Astrocyte (in vitro differentiated cells and primary cell): Measurements from ENCODE around the gene PTPA. TPM values are rescaled to one million over a fixed set of nuclear protein-coding genes. Genes with fewer than 3 reads are reported as not detected.
"Not testable (repeated sequence)": the region's sequence is repeated elsewhere in the genome, so short reads cannot be mapped to it uniquely, and the experiment has no call there.

ENCODE experiments used
- DNase-seq: peaks from one replicate; pipeline ENCODE4 v3.0.0-alpha.2; 2010; ENCODE audit warnings: low read depth
- FAIRE-seq: peaks from 2 replicates; lab custom pipeline; 2011; peaks lifted over from hg19 to GRCh38; lab: Jason Lieb, UNC
- H2AFZ ChIP-seq: 2 replicates; pipeline ENCODE4 v1.6.0; 2012; ENCODE audit warnings: low read depth, low read length, inconsistent platforms
- H3K27ac ChIP-seq: 2 replicates; pipeline ENCODE4 v1.5.1; 2011; ENCODE audit warnings: low read depth, low read length, inconsistent platforms
- H3K27me3 ChIP-seq: 2 replicates; pipeline ENCODE4 v1.6.0; 2011; ENCODE audit warnings: low read length, inconsistent platforms; ENCODE audit not compliant: insufficient read depth
- H3K36me3 ChIP-seq: 2 replicates; pipeline ENCODE4 v1.5.1; 2011; ENCODE audit warnings: low read length, inconsistent platforms; ENCODE audit not compliant: insufficient read depth
- H3K4me1 ChIP-seq: 2 replicates; pipeline ENCODE4 v1.5.1; 2011; ENCODE audit warnings: low read length, inconsistent platforms; ENCODE audit not compliant: insufficient read depth
- H3K4me2 ChIP-seq: 2 replicates; pipeline ENCODE4 v1.6.0; 2012; ENCODE audit warnings: low read length, inconsistent platforms
- H3K4me3 ChIP-seq: 2 replicates; pipeline ENCODE4 v1.5.1; 2011; ENCODE audit warnings: low read depth, mild to moderate bottlenecking, low read length, inconsistent platforms; ENCODE audit not compliant: insufficient read depth
- H3K79me2 ChIP-seq: 2 replicates; pipeline ENCODE4 v1.6.0; 2012; ENCODE audit warnings: mild to moderate bottlenecking, low read length, inconsistent platforms; ENCODE audit not compliant: insufficient read depth
- H3K9ac ChIP-seq: 2 replicates; pipeline ENCODE4 v1.6.0; 2012; ENCODE audit warnings: mild to moderate bottlenecking, low read length, inconsistent platforms
- H3K9me3 ChIP-seq: 2 replicates; pipeline ENCODE4 v1.5.1; 2012; ENCODE audit warnings: low read depth, mild to moderate bottlenecking, low read length, inconsistent platforms; ENCODE audit not compliant: insufficient read depth
- H4K20me1 ChIP-seq: 2 replicates; pipeline ENCODE4 v1.6.0; 2012; ENCODE audit warnings: low read length, inconsistent platforms; ENCODE audit not compliant: insufficient read depth
- H3K27ac Mint-ChIP-seq: one replicate; pipeline ENCODE4 v1.8.0; 2021; ENCODE audit warnings: mild to moderate bottlenecking, mixed read lengths; ENCODE audit not compliant: unreplicated experiment
- H3K27me3 Mint-ChIP-seq: one replicate; pipeline ENCODE4 v1.8.0; 2021; ENCODE audit warnings: low read depth, mixed read lengths; ENCODE audit not compliant: unreplicated experiment
- H3K36me3 Mint-ChIP-seq: one replicate; pipeline ENCODE4 v1.8.0; 2021; ENCODE audit warnings: low read depth, mixed read lengths; ENCODE audit not compliant: unreplicated experiment
- H3K4me1 Mint-ChIP-seq: one replicate; pipeline ENCODE4 v1.8.0; 2021; ENCODE audit warnings: low read depth, mixed read lengths; ENCODE audit not compliant: unreplicated experiment
- H3K4me3 Mint-ChIP-seq: one replicate; pipeline ENCODE4 v1.8.0; 2021; ENCODE audit warnings: mild to moderate bottlenecking, moderate library complexity, mixed read lengths; ENCODE audit not compliant: unreplicated experiment
- H3K9me3 Mint-ChIP-seq: one replicate; pipeline ENCODE4 v1.8.0; 2021; ENCODE audit warnings: mild to moderate bottlenecking, mixed read lengths; ENCODE audit not compliant: unreplicated experiment
- CTCF ChIP-seq: IDR thresholded peaks from 2 replicates; pipeline ENCODE4 v1.5.1; 2011; ENCODE audit warnings: low read depth, mild to moderate bottlenecking, inconsistent platforms, low read length, moderate library complexity; ENCODE audit not compliant: insufficient read depth
- EZH2 ChIP-seq: IDR thresholded peaks from 2 replicates; pipeline ENCODE4 v1.6.1; 2012; ENCODE audit warnings: mild to moderate bottlenecking, low read length, inconsistent platforms; ENCODE audit not compliant: insufficient read depth
- total RNA-seq: library from RNA; stranded (reverse); gene quantifications from 2 replicates; pipeline ENCODE4 v1.2.1, GENCODE V29; 2021

PTPA gene
- total RNA-seq, 1 donor from 2014 or later, result 122 TPM

GRCh38 chr9:129195606-129196005 lies 84.4 kb downstream of the PTPA start:
- H3K4me2 ChIP-seq, result no peak overlapping the region
- H3K4me1 Mint-ChIP-seq, result peaks cover 7% of the 10 kb centered on the region
- peaks cover 4% of the 10 kb centered on the region for H3K27me3 ChIP-seq
- TF ChIP-seq EZH2 (no peak), CTCF (no peak)
- H3K27ac Mint-ChIP-seq, result no peak overlapping the region
- peaks cover 3% of the 10 kb centered on the region for H3K36me3 Mint-ChIP-seq
- no peaks in the 10 kb centered on the region for H3K36me3 ChIP-seq
- peaks cover 12% of the 10 kb centered on the region for H3K9me3 Mint-ChIP-seq
- no peak overlapping the region for H3K27ac ChIP-seq
- H4K20me1 ChIP-seq, result no peaks in the 10 kb centered on the region
- FAIRE-seq (no peak), DNase-seq (no peak)
- H3K79me2 ChIP-seq, result no peaks in the 10 kb centered on the region
- H3K27me3 Mint-ChIP-seq, result peaks cover 10% of the 10 kb centered on the region
- H3K4me3 ChIP-seq, result no peak overlapping the region
- H3K4me3 Mint-ChIP-seq, result no peak overlapping the region
- H2AFZ ChIP-seq, result no peak overlapping the region
- peaks cover 13% of the 10 kb centered on the region for H3K4me1 ChIP-seq
- H3K9ac ChIP-seq, result no peak overlapping the region
- H3K9me3 ChIP-seq, result no peaks in the 10 kb centered on the region

DNA sequence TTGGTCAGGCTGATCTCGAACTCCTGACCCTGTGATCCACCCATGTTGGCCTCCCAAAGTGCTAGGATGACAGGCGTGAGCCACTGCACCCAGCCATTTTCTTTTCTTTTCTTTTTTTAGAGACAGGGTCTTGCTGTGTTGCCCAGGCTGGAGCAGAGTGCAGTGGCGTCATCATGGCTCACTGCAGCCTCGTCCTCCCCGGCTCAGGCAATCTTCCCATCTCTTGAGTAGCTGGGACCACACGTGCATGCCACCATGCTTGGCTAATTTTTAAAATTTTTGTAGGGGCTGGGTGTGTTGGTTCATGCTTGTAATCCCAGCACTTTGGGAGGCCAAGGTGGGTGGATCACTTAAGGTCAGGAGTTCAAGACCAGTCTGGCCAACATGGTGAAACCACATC lies 85.8 kb downstream of the PTPA start:
- not testable (repeated sequence) for H3K27ac Mint-ChIP-seq

GRCh38 chr9:129197978-129198318 lies 86.7 kb downstream of the PTPA start:
- TF ChIP-seq CTCF, result no peak
- TF ChIP-seq EZH2, result no peak
- peaks cover 3% of the 10 kb centered on the region for H3K9me3 Mint-ChIP-seq
- H3K4me1 Mint-ChIP-seq, result peaks cover 7% of the 10 kb centered on the region
- Histone ChIP-seq H3K9ac (peak overlapping the region; percentile 75), H3K4me3 (peak overlapping the region; percentile 48), H3K4me1 (peaks cover 13% of the 10 kb centered on the region), H3K9me3 (no peaks in the 10 kb centered on the region), H3K79me2 (no peaks in the 10 kb centered on the region), H3K4me2 (peak overlapping the region; percentile 83), H4K20me1 (no peaks in the 10 kb centered on the region), H3K36me3 (no peaks in the 10 kb centered on the region), H2AFZ (peak overlapping the region; percentile 82), H3K27ac (peak overlapping the region; percentile 58), H3K27me3 (peaks cover 3% of the 10 kb centered on the region)
- peaks cover 10% of the 10 kb centered on the region for H3K27me3 Mint-ChIP-seq
- FAIRE-seq (peak; percentile 34), DNase-seq (no peak)
- no peak overlapping the region for H3K4me3 Mint-ChIP-seq
- H3K36me3 Mint-ChIP-seq, result no peaks in the 10 kb centered on the region
- H3K27ac Mint-ChIP-seq, result peak overlapping the region; percentile 91

More for the DNA sequence above, 85.8 kb downstream of the PTPA start:
- not testable (repeated sequence) for H3K4me2 ChIP-seq, H4K20me1 ChIP-seq, H3K9ac ChIP-seq, H3K4me3 ChIP-seq, H3K4me3 Mint-ChIP-seq, DNase-seq, H3K9me3 Mint-ChIP-seq, H2AFZ ChIP-seq, FAIRE-seq, H3K27ac ChIP-seq, H3K9me3 ChIP-seq, H3K36me3 Mint-ChIP-seq, H3K36me3 ChIP-seq, H3K79me2 ChIP-seq, H3K4me1 Mint-ChIP-seq, H3K27me3 ChIP-seq
- peaks cover 13% of the 10 kb centered on the region for H3K4me1 ChIP-seq
- H3K27me3 Mint-ChIP-seq, result peaks cover 10% of the 10 kb centered on the region

Other genes with a start within 250 kb of the PTPA start
- gene KYAT1, start 229.5 kb upstream of the PTPA start, total RNA-seq, result 9.3 and 10.1 TPM in 2 replicates
- gene LRRC8A, start 229.3 kb upstream of the PTPA start, total RNA-seq, result 103 and 104 TPM in 2 replicates
- gene PHYHD1, start 190.4 kb upstream of the PTPA start, total RNA-seq, result 4.6 and 6.1 TPM in 2 replicates
- gene DOLK, start 163.8 kb upstream of the PTPA start, total RNA-seq, result 19.8 and 22.1 TPM in 2 replicates
- gene NUP188, start 163.7 kb upstream of the PTPA start, total RNA-seq, result 40.4 and 45.6 TPM in 2 replicates
- 35.0 and 38.0 TPM in 2 replicates for gene SH3GLB2, start 83.1 kb upstream of the PTPA start, total RNA-seq
- gene MIGA2, start 74.8 kb upstream of the PTPA start, total RNA-seq, result 23.1 and 23.8 TPM in 2 replicates
- 14.9 and 17.9 TPM in 2 replicates for gene DOLPP1, start 30.3 kb upstream of the PTPA start, total RNA-seq
- gene CRAT, start 622 bp upstream of the PTPA start, total RNA-seq, result 21.2 and 25.3 TPM in 2 replicates
- gene IER5L, start 66.8 kb downstream of the PTPA start, total RNA-seq, result 47.0 and 55.0 TPM in 2 replicates